Suprapubic skin (tissue), 4 donors: Measurements from ENCODE around the gene VSIG1. TPM values are rescaled to one million over a fixed set of nuclear protein-coding genes. Genes with fewer than 3 reads are reported as not detected.

Source experiments
- DNase-seq, 2 donors: peaks; one replicate each; pipeline ENCODE4 v3.0.0-alpha.2; 2019; ENCODE audit warnings: low spot score in 2 of 2
- H3K27ac ChIP-seq: fragments of 200-600 bp; sonication (generic); one replicate; pipeline ENCODE4 v1.5.1; 2019
- H3K27me3 ChIP-seq: fragments of 200-600 bp; sonication (generic); one replicate; pipeline ENCODE4 v1.5.1; 2019
- H3K36me3 ChIP-seq: fragments of 200-600 bp; sonication (generic); one replicate; pipeline ENCODE4 v1.5.1; 2019
- H3K4me1 ChIP-seq: fragments of 200-600 bp; sonication (generic); one replicate; pipeline ENCODE4 v1.5.1; 2019
- H3K4me3 ChIP-seq: fragments of 200-600 bp; sonication (generic); one replicate; pipeline ENCODE4 v1.5.1; 2019; ENCODE audit warnings: mild to moderate bottlenecking
- H3K9me3 ChIP-seq: fragments of 200-600 bp; sonication (generic); one replicate; pipeline ENCODE4 v1.5.1; 2019
- CTCF ChIP-seq, 2 donors: fragments of 200-600 bp in 1 of 2; fragments of 450-650 bp in 1 of 2; sonication (generic) in 1 of 2; IDR thresholded peaks; one replicate each; pipeline ENCODE4 v1.5.1; 2016 to 2019; ENCODE audit warnings: antibody characterized with exemption in 2 of 2, mild to moderate bottlenecking in 1 of 2, moderate library complexity in 1 of 2
- EP300 ChIP-seq: sonication (generic); formaldehyde crosslinking; IDR thresholded peaks from one replicate; pipeline ENCODE4 v1.6.1; 2017; ENCODE audit warnings: antibody characterized with exemption
- POLR2A ChIP-seq, 2 donors: fragments of 450-650 bp; IDR thresholded peaks; one replicate each; pipeline ENCODE4 v1.6.1; 2017; ENCODE audit warnings: antibody characterized with exemption in 2 of 2, mild to moderate bottlenecking in 2 of 2, moderate library complexity in 2 of 2
- POLR2AphosphoS5 ChIP-seq, 3 donors: sonication (generic); formaldehyde crosslinking; IDR thresholded peaks; one replicate each; pipeline ENCODE4 v1.6.1; 2017; ENCODE audit warnings: antibody characterized with exemption in 3 of 3
- WGBS: methylation state at CpG from one replicate; pipeline ENCODE4 v1.1.5; 2018; 5-methylcytosine and 5-hydroxymethylcytosine counted together
- total RNA-seq, 4 donors: library from RNA; depleted of rRNA; stranded (reverse); fragments of >200 nt; gene quantifications; one replicate each; pipeline ENCODE4 v1.1.0, GENCODE V29; 2016

Gene VSIG1
- total RNA-seq, 4 donors from 2014 or later = 0.34 to 0.55 TPM; not detected in 2

GRCh38 chrX:108127152-108127551 is 82.3 kb downstream of the VSIG1 start:
- H3K4me3 ChIP-seq = no peak overlapping the region
- TF ChIP-seq EP300 (no peak), POLR2AphosphoS5 (IDR thresholded peaks at IDR 0.05) (no peak), POLR2A (IDR thresholded peaks at IDR 0.05) (no peak), CTCF (IDR thresholded peaks at IDR 0.05) (no peak)
- no peaks in the 10 kb centered on the region for H3K27me3 ChIP-seq
- no peak overlapping the region for H3K27ac ChIP-seq
- H3K4me1 ChIP-seq = peaks cover 5% of the 10 kb centered on the region
- H3K36me3 ChIP-seq = no peaks in the 10 kb centered on the region
- no peaks in the 10 kb centered on the region for H3K9me3 ChIP-seq
- DNase-seq = no peak
- WGBS = 78% methylated on average over 4 of the region's 4 CpGs

Other genes starting within 250 kb of the VSIG1 start
- 10 to 100 TPM; 31.8 to 50.9 (median 36.1) TPM for gene MID2, start 219.2 kb upstream of the VSIG1 start, total RNA-seq
- gene TEX13B, start 62.7 kb upstream of the VSIG1 start, total RNA-seq = not detected
- 10 to 100 TPM; 28.6 to 42.0 (median 38.0) TPM for gene PSMD10, start 46.5 kb downstream of the VSIG1 start, total RNA-seq
- gene ATG4A, start 46.7 kb downstream of the VSIG1 start, total RNA-seq = 10 to 100 TPM in 3 of 4 donors, 1 to 10 TPM in 1; 9.6 to 14.1 (median 12.7) TPM